Thoracic aorta (tissue), 2 donors: ENCODE results near the gene ALAD. TPM values are rescaled to one million over a fixed set of nuclear protein-coding genes. Genes with fewer than 3 reads are reported as not detected.
"Not testable (repeated sequence)": the region's sequence is repeated elsewhere in the genome, so short reads cannot be mapped to it uniquely, and the experiment has no call there.

Experiments used
- ATAC-seq: fragments of 150-250 bp; one replicate; pipeline ENCODE4 v1.8.0; 2017; ENCODE audit warnings: low read depth; ENCODE audit not compliant: insufficient number of reproducible peaks, low FRiP score
- DNase-seq: peaks from one replicate; pipeline ENCODE4 v3.0.0-alpha.2; 2020; ENCODE audit warnings: low spot score
- H3K27ac ChIP-seq, 2 donors: fragments of 200-600 bp; sonication (generic); 1 replicate in 1 of 2; 2 replicates in 1 of 2; pipeline ENCODE4 v1.5.1; 2016; ENCODE audit warnings: mild to moderate bottlenecking in 2 of 2, moderate library complexity in 2 of 2
- H3K27me3 ChIP-seq: fragments of 200-600 bp; sonication (generic); replicated peaks from 2 replicates; pipeline ENCODE4 v1.6.0; 2016; ENCODE audit warnings: mild to moderate bottlenecking; ENCODE audit not compliant: insufficient read depth
- H3K36me3 ChIP-seq: fragments of 200-600 bp; sonication (generic); one replicate; pipeline ENCODE4 v1.5.1; 2016
- H3K4me1 ChIP-seq, 2 donors: fragments of 200-600 bp; sonication (generic); 1 replicate in 1 of 2; 2 replicates in 1 of 2; pipeline versions ENCODE4 v1.5.1 to v1.6.0; 2016; ENCODE audit warnings: low read depth in 2 of 2, mild to moderate bottlenecking in 1 of 2; ENCODE audit not compliant: control insufficient read depth in 1 of 2
- H3K4me3 ChIP-seq: fragments of 200-600 bp; sonication (generic); 2 replicates; pipeline ENCODE4 v1.5.1; 2016; ENCODE audit warnings: mild to moderate bottlenecking
- H3K9me3 ChIP-seq: fragments of 200-600 bp; sonication (generic); 2 replicates; pipeline ENCODE4 v1.5.1; 2016
- CTCF ChIP-seq: fragments of 200-600 bp; sonication (generic); IDR thresholded peaks from one replicate; pipeline ENCODE4 v1.5.1; 2019; ENCODE audit warnings: antibody characterized with exemption
- total RNA-seq, 2 donors: library from RNA; depleted of rRNA; stranded (reverse); fragments of >200 nt; gene quantifications; one replicate each; pipeline versions ENCODE4 v1.1.0 to v1.2.3, GENCODE V29; 2016

The ALAD gene
- total RNA-seq, result 10 to 100 TPM; 23.0 to 26.0 TPM

GRCh38 chr9:113401027-113401792 lies at the start of gene ALAD:
ALAD (minus strand) TSS chr9:113401284; CDS start chr9:113393559, 7,725 bp downstream.
- H3K36me3 ChIP-seq, result no peaks in the 10 kb centered on the region
- H3K27me3 ChIP-seq, result no peaks in the 10 kb centered on the region
- peaks cover 3 to 21% of the 10 kb centered on the region in 2 donors for H3K4me1 ChIP-seq
- peak within 1 kb of the TSS; percentile 84 for H3K4me3 ChIP-seq
- TF ChIP-seq CTCF, result peak; percentile 89
- DNase-seq (peak; percentile 90), ATAC-seq (peak; percentile 98)
- H3K27ac ChIP-seq, result peak within 1 kb of the TSS; percentile 69 to 72
- no peaks in the 10 kb centered on the region for H3K9me3 ChIP-seq

- H3K36me3 ChIP-seq, result no peaks in the 10 kb centered on the region
- H3K9me3 ChIP-seq, result no peaks in the 10 kb centered on the region
- no peak overlapping the region for H3K4me3 ChIP-seq
- peak overlapping the region; percentile 71 to 72 for H3K27ac ChIP-seq
- peaks cover 6 to 50% of the 10 kb centered on the region in 2 donors for H3K4me1 ChIP-seq
- no peak for TF ChIP-seq CTCF
- DNase-seq, result no peak
- ATAC-seq, result no peak
- H3K27me3 ChIP-seq, result no peaks in the 10 kb centered on the region
Observed at GRCh38 chr9:113449376-113449775, 48.3 kb upstream of the ALAD start.

GRCh38 chr9:113446323-113446740 lies 45.2 kb upstream of the ALAD start:
- H3K27me3 ChIP-seq, result no peaks in the 10 kb centered on the region
- H3K4me1 ChIP-seq, result peaks cover 0 to 31% of the 10 kb centered on the region in 2 donors
- DNase-seq (no peak), ATAC-seq (peak; percentile 46)
- no peaks in the 10 kb centered on the region for H3K36me3 ChIP-seq
- peak overlapping the region; percentile 39 to 58 for H3K27ac ChIP-seq
- no peak overlapping the region for H3K4me3 ChIP-seq
- TF ChIP-seq CTCF, result peak; percentile 67
- no peaks in the 10 kb centered on the region for H3K9me3 ChIP-seq

GRCh38 chr9:113444736-113445135 lies 43.7 kb upstream of the ALAD start:
- Histone ChIP-seq H3K4me1 (peaks cover 0 to 20% of the 10 kb centered on the region in 2 donors), H3K4me3 (no peak overlapping the region), H3K27me3 (no peaks in the 10 kb centered on the region), H3K27ac (no peak overlapping the region), H3K36me3 (no peaks in the 10 kb centered on the region), H3K9me3 (no peaks in the 10 kb centered on the region)
- DNase-seq, result no peak
- no peak for TF ChIP-seq CTCF
- no peak for ATAC-seq

- not testable (repeated sequence) for H3K4me3 ChIP-seq, H3K27me3 ChIP-seq, H3K27ac ChIP-seq, DNase-seq, ATAC-seq, H3K36me3 ChIP-seq, H3K4me1 ChIP-seq, H3K9me3 ChIP-seq
Observed at GRCh38 chr9:113437716-113438115, 36.6 kb upstream of the ALAD start.
